Suprapubic skin (tissue), 4 donors: Measurements from ENCODE around the gene SETX.

ENCODE experiments used
- EP300 ChIP-seq: sonication (generic); formaldehyde crosslinking; IDR thresholded peaks from one replicate; pipeline ENCODE4 v1.6.1; 2017; ENCODE audit warnings: antibody characterized with exemption
- POLR2A ChIP-seq, 2 donors: fragments of 450-650 bp; IDR thresholded peaks; one replicate each; pipeline ENCODE4 v1.6.1; 2017; ENCODE audit warnings: antibody characterized with exemption in 2 of 2, mild to moderate bottlenecking in 2 of 2, moderate library complexity in 2 of 2
- POLR2AphosphoS5 ChIP-seq, 3 donors: sonication (generic); formaldehyde crosslinking; IDR thresholded peaks; one replicate each; pipeline ENCODE4 v1.6.1; 2017; ENCODE audit warnings: antibody characterized with exemption in 3 of 3
- TF ChIP-seq, protein P1 (sequence below), 2 donors: fragments of 200-600 bp in 1 of 2; fragments of 450-650 bp in 1 of 2; sonication (generic) in 1 of 2; IDR thresholded peaks; one replicate each; pipeline ENCODE4 v1.5.1; 2016 to 2019; ENCODE audit warnings: antibody characterized with exemption in 2 of 2, mild to moderate bottlenecking in 1 of 2, moderate library complexity in 1 of 2

DNA sequence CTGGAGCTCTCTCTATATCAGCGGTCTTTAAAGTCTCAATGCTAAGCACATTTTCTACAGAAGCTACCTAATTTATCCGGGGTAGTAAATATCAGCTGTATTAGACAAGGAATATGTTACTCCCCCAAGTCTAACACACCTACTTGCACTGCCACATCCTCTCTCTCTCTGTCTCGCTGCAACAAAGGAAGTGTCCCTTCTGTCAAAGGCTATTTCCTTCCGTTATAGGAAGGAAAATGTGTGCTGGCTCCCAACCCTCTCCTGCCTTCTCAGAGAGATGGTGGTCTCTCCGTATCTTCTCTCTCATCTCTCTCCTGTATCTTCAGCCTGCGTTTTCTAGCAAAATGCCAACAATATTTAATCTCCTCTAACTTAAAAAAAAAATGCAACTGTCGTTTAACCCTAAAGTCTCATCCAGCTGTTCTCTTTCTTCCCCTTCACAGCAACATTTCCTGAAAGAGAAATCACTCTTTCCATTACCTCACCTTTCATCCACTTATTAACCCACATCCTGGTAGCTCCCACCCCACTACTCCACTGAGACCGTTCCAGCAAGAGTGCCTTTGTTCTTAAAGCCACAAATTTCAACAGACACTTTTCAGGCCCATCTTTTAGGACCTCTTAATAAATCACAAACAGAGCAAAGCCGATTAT lies 49.6 kb upstream of the SETX start:
- TF ChIP-seq, protein P1, sequence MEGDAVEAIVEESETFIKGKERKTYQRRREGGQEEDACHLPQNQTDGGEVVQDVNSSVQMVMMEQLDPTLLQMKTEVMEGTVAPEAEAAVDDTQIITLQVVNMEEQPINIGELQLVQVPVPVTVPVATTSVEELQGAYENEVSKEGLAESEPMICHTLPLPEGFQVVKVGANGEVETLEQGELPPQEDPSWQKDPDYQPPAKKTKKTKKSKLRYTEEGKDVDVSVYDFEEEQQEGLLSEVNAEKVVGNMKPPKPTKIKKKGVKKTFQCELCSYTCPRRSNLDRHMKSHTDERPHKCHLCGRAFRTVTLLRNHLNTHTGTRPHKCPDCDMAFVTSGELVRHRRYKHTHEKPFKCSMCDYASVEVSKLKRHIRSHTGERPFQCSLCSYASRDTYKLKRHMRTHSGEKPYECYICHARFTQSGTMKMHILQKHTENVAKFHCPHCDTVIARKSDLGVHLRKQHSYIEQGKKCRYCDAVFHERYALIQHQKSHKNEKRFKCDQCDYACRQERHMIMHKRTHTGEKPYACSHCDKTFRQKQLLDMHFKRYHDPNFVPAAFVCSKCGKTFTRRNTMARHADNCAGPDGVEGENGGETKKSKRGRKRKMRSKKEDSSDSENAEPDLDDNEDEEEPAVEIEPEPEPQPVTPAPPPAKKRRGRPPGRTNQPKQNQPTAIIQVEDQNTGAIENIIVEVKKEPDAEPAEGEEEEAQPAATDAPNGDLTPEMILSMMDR (IDR thresholded peaks at IDR 0.05): no peak
- TF ChIP-seq POLR2A (IDR thresholded peaks at IDR 0.05) (no peak), POLR2AphosphoS5 (IDR thresholded peaks at IDR 0.05) (no peak), EP300 (no peak)
